Right kidney (tissue), 1 donor: Measurements from ENCODE around the gene SLC9A9.
A peak's percentile ranks its signal among the peaks of the same experiment; 100 is the strongest.

Source experiments
- DNase-seq: peaks from one replicate; pipeline ENCODE4 v3.0.0-alpha.2; 2016

SLC9A9 gene

DNA sequence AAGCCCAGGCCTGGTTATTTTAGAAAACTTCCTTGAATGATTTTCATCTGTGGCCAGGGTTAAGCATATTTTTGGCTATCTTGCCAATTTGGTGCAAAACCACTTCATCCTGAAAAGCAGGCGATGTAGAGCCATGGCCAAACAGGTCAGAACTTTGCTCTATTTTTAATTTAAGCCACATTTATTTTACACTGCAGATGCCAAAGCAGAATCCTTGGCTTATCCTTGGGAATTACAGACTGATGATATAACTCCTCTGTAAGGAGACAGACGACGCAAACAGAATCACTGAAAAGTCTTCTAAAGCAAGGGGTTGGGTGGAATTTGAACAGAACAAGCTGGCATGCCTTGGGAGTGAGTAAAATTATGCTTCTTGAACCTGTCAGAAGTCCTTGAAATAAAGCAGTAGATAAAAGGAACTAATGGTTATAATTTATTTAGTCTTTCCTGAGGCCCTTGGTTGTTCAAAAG is 606.8 kb downstream of the SLC9A9 start:
- DNase-seq, result no peak

DNA sequence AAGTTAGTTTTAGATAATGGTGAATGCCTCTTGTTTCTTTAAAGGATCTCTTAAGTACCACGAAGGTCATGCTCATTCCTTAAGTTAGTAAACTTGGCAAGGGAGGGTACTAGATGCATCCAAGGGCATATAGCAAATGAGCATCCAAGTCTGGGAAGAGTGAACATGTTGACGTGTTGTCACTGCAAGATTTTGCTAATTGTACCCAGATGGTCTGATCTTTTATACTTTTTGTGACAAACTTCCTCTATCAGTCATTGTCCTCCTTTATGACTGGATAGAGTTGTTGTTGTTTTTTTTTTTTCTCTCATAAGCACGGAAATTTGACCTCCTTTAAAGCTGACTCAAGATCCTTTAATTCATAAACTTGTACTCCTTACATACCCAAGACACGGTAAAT is 607.4 kb downstream of the SLC9A9 start:
- no peak for DNase-seq

DNA sequence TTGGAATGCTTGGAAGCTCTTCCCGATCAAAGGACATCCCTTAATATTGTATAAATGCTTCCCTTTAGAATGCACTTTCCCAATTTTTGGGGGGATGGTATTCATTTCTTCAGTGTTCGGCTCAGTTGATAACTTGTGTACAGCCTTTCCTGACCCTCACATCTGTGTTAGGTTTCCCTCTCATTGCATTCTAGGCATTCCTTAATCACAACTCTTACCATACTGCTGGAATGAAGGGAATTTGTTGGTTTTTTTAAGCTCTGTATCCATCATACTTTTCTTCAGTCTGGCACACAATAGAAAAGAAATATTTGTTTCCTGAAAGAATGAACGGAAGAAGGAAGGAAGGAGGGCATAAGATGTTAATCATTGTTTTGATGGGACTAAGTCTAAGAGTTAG is 609.2 kb downstream of the SLC9A9 start:
- DNase-seq, result no peak

DNA sequence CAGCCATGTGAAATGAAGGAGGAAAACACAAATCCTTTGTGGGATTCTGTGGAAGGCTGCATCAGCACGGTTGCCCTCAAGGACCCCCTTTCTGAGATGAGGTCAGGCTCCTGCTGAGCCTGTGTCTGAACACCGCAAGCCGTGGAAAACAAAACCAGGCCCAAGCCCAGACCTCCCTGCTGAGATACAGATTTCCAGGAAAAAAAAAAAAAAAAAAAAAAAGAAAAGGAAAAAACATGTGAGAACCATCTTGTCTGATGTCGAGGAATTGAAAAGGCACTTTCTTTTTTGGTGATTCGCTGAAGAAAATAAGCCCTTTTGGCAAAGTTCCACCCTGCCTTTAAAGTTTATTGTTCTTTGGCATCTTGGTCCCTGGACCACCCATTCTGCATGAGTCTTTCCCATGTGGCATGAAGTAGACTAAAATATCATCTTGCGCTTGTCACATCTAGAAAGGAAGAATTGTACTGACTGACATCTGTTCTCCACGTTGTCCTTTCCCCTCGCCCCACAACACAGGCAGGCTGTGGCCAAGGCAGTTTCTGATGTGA is 611.1 kb downstream of the SLC9A9 start:
- peak; percentile 50 for DNase-seq

DNA sequence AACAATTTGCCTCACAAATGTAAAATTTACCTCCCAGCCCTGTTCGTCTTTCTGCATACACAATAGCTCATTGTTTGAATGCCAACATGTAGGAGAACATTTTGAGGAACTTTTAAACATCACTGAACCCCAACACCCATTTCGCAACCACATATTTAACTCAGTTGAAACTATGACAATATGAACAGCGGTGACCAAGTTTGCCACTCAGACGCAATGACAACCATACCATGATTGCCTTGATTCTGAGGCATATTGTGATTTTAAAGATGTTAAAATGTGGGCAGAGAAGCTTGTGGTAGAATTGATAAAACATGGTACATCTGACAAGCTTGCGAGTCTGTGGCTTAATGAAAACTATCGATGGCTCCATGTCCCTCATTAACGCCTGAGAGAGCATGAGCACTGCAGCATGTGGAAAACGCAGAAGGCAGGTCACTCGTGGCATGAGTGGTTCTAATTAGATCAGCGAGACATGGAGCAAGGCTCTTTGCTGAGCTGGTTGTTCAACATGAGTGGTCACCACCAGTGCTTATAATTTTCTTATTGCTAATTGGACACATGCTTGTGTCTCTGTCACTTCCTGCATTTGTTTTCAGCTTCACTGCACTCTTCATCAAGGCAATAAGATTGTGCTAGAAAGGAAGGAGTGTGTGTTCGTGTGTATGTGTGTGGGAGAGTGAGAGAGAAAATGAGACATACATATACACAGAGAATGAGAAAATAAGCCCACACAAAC is 611.9 kb downstream of the SLC9A9 start:
- no peak for DNase-seq

DNA sequence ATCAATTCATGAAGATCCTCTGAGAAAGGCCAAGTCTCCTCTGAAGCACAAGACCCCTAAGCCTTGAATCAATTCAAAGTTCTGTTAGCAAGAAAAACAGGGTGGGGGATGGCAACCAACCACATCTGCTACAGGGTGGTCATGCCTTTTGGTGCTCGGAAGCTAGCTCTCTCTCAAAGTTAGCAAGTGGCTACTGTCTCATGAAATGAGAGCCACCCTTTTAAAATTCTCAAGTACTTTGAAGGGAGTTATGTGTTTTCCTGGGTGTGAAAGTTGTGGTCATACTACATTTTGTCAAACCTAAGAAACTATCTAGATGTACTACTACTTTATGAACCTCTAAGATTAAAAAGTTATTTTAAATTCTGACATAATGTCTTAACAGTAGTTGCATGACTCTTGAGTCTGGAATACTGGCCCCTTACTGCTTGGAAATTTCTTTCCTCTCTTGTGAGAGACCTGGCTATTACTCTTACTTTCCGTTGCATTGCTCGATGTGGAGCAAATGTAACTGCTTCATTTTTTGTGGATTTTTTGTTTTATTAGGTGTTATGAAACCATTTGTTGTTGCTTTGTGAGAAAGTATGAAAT is 612.6 kb downstream of the SLC9A9 start:
- DNase-seq, result no peak

DNA sequence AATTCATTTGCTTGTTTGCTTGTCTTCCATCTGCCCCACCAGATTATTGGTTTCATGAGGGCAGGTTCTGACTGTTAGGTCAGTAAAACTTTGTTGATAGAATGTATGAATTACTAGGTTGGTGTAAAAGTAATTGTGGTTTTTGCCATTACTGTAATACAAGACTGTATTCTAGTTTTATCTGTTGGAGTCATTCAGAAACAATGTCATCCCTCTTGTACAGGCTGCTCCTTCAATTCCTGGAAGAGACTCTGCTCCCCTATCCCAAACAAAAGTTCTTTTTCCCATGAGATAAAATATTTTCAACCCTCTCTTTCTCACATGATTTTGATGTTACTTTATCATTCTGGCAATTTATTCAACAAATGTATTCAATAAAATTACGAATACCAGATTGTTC is 613.7 kb downstream of the SLC9A9 start:
- DNase-seq, result no peak

DNA sequence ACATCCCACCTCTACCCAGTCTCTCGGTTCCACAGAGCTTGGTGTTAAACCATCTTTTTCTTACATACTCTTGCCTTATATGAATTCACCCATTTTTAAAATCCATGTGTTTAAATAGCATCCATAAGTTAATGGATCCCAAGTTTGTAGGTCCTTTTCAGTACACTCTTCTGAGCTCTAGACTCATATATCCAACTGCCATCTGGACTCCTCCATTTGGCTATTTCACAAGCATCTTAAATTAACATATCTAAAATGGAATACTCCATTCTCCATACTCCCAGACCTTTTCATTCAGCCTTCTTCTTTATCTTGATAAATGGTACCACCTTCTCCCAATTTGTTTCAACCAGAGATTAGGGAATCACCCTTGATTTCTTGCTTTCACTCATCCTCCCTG is 615.3 kb downstream of the SLC9A9 start:
- no peak for DNase-seq

DNA sequence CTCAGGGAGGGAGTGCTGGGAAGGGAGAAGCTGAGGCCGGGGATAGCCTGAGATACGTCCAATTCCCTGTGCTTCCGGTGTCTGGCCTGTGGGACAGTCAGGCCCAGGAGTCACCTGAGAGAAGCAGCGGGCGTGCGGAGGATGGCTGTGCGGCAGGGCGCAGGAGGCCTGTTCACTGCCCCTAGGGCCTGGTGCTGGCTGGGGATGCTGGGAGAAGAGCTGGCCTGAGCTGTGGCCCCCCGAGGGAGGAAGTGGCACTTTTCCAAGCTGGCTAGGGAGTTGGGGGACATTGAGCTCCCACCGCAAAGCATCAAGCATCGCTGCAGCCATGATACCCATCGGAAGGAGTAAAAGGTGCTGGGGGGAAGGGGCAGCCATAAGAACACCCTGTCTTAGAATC is 619.9 kb downstream of the SLC9A9 start:
- no peak for DNase-seq

DNA sequence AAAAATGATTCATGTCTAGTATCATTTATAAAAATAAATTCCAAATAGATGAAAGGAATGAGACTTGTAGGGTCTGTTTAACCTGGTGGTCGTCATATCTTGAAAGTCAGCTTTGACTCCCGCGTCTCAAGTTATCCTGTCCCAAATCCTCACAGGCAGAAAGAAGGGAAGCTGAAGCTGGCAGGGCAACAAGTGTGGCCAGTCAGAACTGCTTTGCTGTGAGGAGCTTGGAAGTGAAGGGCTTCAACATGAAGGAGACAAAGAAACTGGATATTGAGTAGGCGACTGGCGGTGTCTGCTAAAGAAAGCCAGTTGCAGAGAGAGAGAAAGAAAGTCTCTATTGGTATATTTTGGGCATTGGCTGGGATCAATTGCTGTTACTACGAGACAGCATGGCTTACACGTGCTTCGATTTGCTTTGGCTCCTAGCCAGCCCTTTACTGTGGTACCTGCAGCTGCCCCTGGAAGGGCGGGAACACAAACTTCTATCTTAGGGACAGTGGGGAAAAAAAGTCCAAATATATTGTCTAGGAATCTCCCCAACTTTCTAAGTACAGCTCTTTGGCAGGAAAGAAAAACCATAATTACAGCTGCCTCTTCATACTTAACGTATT is 621.5 kb downstream of the SLC9A9 start:
- DNase-seq, result no peak

DNA sequence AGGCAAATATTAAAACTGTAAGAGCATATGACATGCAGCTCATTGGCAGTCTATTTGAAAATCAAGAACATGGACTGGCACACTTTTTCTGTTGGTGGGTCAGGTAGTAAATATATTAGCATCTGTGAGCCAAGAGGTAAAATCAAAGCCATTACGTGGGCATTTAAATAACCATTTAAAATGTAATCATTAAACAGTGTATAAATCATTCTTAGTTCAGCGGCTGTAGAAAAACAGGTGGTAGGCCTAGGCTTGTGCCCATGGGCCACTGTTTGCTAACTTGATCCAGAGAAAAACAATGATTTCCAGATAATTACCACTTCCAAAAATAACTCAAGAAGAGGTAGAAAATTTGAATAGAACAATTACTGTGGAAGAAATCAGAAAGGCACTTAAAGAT is 623.6 kb downstream of the SLC9A9 start:
- no peak for DNase-seq

DNA sequence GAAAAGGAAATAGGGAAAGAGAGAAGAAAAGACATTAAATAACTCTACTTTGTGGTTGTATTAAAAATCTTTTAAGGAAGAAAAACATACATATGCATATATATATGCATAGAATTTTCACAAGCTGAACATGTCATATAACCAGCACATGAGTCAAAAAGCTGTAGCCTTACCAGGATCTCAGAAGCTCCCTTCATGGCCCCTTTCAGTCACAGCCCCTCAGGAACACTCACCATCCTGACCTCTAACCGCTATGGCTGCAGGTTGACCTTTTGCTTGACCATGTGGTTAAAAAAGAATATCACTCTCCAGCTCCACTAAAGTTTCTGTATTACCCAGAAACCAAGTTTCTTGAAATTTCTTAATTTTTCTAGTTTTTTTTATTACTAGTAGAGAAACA is 625.3 kb downstream of the SLC9A9 start:
- DNase-seq, result no peak

DNA sequence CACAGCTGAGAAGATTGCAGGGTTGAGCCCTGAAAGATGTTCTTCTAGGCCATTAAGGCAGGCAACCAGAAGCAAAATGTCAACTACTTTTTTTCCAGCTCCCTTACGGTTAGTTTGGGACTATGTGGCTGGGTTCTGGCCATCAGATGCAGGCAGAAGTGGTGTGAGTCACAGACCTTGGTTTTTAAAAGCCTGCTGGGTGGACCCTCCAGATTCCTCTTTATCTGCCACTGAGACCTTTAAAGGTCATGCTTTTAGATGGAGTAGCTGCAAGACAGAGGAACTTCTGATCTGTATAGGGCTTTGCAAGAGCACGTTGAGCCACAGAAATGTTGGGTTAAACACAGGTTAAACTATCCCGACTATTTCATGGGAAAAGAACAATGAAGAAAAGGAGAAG is 625.8 kb downstream of the SLC9A9 start:
- no peak for DNase-seq

DNA sequence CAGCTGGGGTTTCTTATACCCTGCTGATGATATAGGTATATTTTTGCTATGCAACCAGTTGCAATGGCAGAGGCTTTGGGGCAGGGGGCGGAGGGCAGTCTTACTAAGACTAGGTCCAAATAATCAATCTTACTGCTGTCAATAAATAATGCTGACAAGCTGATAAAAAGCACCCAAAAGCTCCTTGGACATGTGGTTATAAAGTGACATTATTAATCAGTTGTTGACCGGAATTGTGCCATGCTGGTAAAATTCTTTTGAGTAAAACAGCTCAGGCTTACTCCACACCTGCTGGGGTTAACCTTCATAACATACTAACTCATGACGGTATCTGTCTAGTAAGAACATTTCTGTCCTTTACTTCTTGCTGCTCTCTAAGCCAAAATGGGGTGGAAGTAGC is 626.8 kb downstream of the SLC9A9 start:
- DNase-seq, result no peak

DNA sequence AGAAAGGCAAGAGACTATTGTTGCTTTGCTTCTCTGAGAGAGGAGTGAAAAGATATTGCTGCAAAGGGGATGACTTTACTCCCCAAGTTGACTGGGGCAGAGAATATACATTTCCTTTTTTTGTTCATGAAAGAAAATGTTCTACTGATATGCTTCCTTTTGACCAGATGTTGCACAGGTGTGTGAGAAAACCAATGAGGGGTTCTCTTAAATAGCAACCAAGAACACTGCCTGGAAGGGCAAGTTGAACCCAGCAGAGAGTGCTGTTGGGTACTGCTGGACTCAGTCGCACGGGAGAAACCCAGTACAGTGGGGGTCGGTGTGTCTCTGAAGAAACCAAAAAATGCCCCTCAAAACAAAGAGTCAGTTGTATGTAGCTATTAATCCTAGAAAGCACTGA is 627.5 kb downstream of the SLC9A9 start:
- DNase-seq, result no peak

DNA sequence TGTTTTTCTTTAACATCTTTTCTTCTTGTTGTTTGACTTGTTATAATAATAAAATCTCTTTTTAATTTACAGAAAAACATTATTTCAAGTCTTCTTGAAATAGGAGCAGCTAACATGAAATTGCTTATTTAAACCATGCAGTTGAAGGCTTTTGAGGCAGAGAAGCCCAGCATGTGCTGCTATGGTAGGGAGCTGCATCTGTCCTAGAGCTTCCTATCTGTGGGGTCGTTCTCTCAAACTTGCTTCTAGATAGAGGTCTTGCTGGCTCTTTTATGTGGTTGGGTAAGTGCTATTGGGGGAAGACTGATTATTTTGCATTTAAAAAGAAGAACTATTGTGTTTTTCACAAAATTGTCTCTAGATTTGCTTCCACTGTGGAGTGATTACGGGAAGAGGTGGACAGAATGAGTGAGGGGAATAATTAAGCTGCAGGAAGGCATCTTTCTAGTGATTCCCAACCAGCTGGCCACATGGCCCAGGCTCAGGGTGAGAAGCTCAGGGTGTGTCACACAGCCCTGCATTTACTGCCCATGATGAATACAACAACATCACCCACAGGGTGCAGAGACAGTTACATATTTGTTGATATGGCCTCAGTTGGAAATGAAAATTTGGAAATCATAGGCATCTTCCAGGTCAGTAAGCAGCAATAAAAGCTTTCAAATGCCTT is 630.0 kb downstream of the SLC9A9 start:
- no peak for DNase-seq

DNA sequence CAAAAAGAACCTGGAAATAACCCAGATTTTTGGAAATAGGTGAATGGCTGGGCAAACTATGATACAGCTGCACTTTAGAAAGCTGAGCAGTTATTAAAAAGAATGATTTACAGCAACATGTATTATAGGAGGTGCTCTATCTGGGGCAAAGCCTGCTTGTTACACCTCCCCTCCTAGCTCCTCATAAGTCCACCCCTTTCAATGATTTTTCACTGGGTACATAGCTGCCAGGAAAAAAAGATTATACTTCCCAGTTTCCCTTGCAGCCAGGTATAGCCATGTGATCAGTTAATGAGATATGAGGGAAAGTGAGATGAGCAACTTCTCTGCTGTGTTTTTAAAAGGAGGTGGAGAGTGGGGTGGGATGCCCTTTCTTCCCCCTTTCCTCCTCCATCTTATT is 631.0 kb downstream of the SLC9A9 start:
- DNase-seq, result no peak

DNA sequence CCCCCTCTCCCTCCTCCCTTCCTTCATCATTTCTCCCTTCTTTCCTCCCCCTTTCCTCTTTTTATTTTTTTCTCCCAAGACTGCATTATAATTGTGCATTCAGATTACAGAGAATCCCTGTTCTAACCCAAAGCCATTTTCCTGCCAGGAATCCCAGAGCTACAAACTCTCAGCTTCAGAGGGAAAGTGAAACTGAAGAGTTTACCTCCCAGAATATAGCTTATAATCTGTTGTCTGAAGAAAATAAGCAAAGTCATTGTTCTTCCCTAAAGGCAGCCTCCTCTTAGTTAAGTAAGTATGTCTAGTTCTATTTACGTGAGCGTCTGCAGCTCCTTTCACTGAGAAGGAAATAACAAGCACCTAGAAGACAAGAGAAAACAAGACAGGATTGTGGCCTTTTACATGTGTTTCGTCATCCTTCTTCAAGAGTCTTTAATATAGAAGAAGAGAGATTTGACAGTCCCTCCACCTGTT is 631.5 kb downstream of the SLC9A9 start:
- no peak for DNase-seq
